Gastrocnemius medialis (tissue), 4 donors: ENCODE data around the gene MUC5B. TPM values are rescaled to one million over a fixed set of nuclear protein-coding genes. Genes with fewer than 3 reads are reported as not detected.

Experiments used
- ATAC-seq, 2 donors: fragments of 150-250 bp; one replicate each; pipeline ENCODE4 v1.9.1; 2016
- DNase-seq, 2 donors: peaks; one replicate each; pipeline ENCODE4 v3.0.0-alpha.2; 2019
- H3K27ac ChIP-seq, 4 donors: fragments of 200-600 bp; sonication (generic); 1 replicate in 1 of 4; 2 replicates in 3 of 4; pipeline ENCODE4 v1.5.1; 2016 to 2018; ENCODE audit warnings: mild to moderate bottlenecking in 2 of 4, moderate library complexity in 1 of 4
- H3K27me3 ChIP-seq, 3 donors: fragments of 200-600 bp; sonication (generic) in 2 of 3; 1 replicate in 1 of 3; 2 replicates in 2 of 3; pipeline versions ENCODE4 v1.5.1 to v1.6.0; 2016 to 2019; ENCODE audit warnings: mild to moderate bottlenecking in 1 of 3, moderate library complexity in 1 of 3
- H3K36me3 ChIP-seq, 2 donors: fragments of 200-600 bp; sonication (generic) in 1 of 2; one replicate each; pipeline ENCODE4 v1.5.1; 2017 to 2018
- H3K4me1 ChIP-seq, 2 donors: fragments of 200-600 bp; sonication (generic) in 1 of 2; one replicate each; pipeline ENCODE4 v1.5.1; 2016 to 2017; ENCODE audit warnings: mild to moderate bottlenecking in 2 of 2
- H3K4me3 ChIP-seq, 4 donors: fragments of 200-600 bp; sonication (generic) in 3 of 4; 1 replicate in 1 of 4; 2 replicates in 3 of 4; pipeline ENCODE4 v1.5.1; 2016 to 2019; ENCODE audit warnings: mild to moderate bottlenecking in 2 of 4
- H3K9me3 ChIP-seq, 3 donors: fragments of 200-600 bp; sonication (generic) in 2 of 3; 1 replicate in 1 of 3; 2 replicates in 2 of 3; pipeline ENCODE4 v1.5.1; 2016 to 2019
- CTCF ChIP-seq, 5 experiments: fragments of 450-650 bp in 3 of 5; fragments of 200-600 bp in 2 of 5; sonication (generic) in 2 of 5; IDR thresholded peaks in 4 of 5; conservative IDR thresholded peaks in 1 of 5; 1 replicate in 4 of 5; 2 replicates in 1 of 5; pipeline ENCODE4 v1.5.1; 2016 to 2019; ENCODE audit warnings: antibody characterized with exemption in 5 of 5, mild to moderate bottlenecking in 3 of 5, moderate library complexity in 3 of 5
- POLR2A ChIP-seq, 2 donors: fragments of 450-650 bp; IDR thresholded peaks; one replicate each; pipeline ENCODE4 v1.6.1; 2017; ENCODE audit warnings: antibody characterized with exemption in 2 of 2, mild to moderate bottlenecking in 2 of 2, moderate library complexity in 2 of 2
- in situ Hi-C, 4 donors: fragments of 200-750 bp; cut with MboI; loops; one replicate each; pipeline versions ENCODE4 v1.15.0 to v1.8.0; 2017; ENCODE audit warnings: low sequenced_read_pairs in 4 of 4
- intact Hi-C: fragments of 100-400 bp; cut with DNase I; formaldehyde crosslinking; loops from one replicate; pipeline ENCODE4 v1.15.1; 2023; ENCODE audit warnings: low total_unique reads
- total RNA-seq, 4 donors: library from RNA; depleted of rRNA; stranded (reverse); fragments of >200 nt; gene quantifications; one replicate each; pipeline versions ENCODE4 v1.1.0 to v1.2.3, GENCODE V29; 2016

Gene MUC5B
- total RNA-seq, 4 donors from 2014 or later: 0.17 TPM; not detected in 3

GRCh38 chr11:1219834-1220815 is 2.7 kb upstream of the MUC5B start:
- Histone ChIP-seq H3K36me3 (no peaks in the 10 kb centered on the region), H3K9me3 (no peaks in the 10 kb centered on the region), H3K4me1 (no peaks in the 10 kb centered on the region), H3K4me3 (no peak overlapping the region), H3K27ac (no peak overlapping the region), H3K27me3 (peaks cover 43 to 64% (median 47%) of the 10 kb centered on the region in 3 donors)
- DNase-seq (no peak), ATAC-seq (no peak)
- TF ChIP-seq CTCF (IDR thresholded peaks at IDR 0.05 in 4 of 5, conservative IDR thresholded peaks at IDR 0.05 in 1 of 5) (no peak), POLR2A (IDR thresholded peaks at IDR 0.05) (no peak)
- intact Hi-C loops (no loop called here), in situ Hi-C loops (loop anchor here in 3 of 4 donors (25.0 kb wide), 1 partner anchor 292 kb away; no protein-coding TSS in a partner anchor)

- no peaks in the 10 kb centered on the region for H3K4me1 ChIP-seq
- no peak overlapping the region for H3K27ac ChIP-seq
- peaks cover 43 to 64% (median 47%) of the 10 kb centered on the region in 3 donors for H3K27me3 ChIP-seq
- DNase-seq (no peak), ATAC-seq (no peak)
- in situ Hi-C loops: loop anchor here in 3 of 4 donors (25.0 kb wide), 1 partner anchor 291 kb away; no protein-coding TSS in a partner anchor
- TF ChIP-seq CTCF (IDR thresholded peaks at IDR 0.05 in 4 of 5, conservative IDR thresholded peaks at IDR 0.05 in 1 of 5): no peak
- no peak for TF ChIP-seq POLR2A (IDR thresholded peaks at IDR 0.05)
- intact Hi-C loops: no loop called here
- H3K9me3 ChIP-seq: no peaks in the 10 kb centered on the region
- no peak overlapping the region for H3K4me3 ChIP-seq
- H3K36me3 ChIP-seq: no peaks in the 10 kb centered on the region
These were observed 1.7 kb upstream of the MUC5B start for GRCh38 chr11:1220941-1221721.

- TF ChIP-seq CTCF (IDR thresholded peaks at IDR 0.05 in 4 of 5, conservative IDR thresholded peaks at IDR 0.05 in 1 of 5): no peak
- TF ChIP-seq POLR2A (IDR thresholded peaks at IDR 0.05): no peak
- Histone ChIP-seq H3K27ac (no peak overlapping the region), H3K36me3 (no peaks in the 10 kb centered on the region), H3K4me1 (no peaks in the 10 kb centered on the region), H3K4me3 (no peak overlapping the region), H3K27me3 (peaks cover 43 to 62% (median 47%) of the 10 kb centered on the region in 3 donors), H3K9me3 (no peaks in the 10 kb centered on the region)
- DNase-seq: no peak
- in situ Hi-C loops (loop anchor here in 3 of 4 donors (25.0 kb wide), 1 partner anchor 290 kb away; no protein-coding TSS in a partner anchor), intact Hi-C loops (no loop called here)
- no peak for ATAC-seq
These were observed 986 bp upstream of the MUC5B start for GRCh38 chr11:1221848-1222311.

- H3K4me1 ChIP-seq: no peaks in the 10 kb centered on the region
- TF ChIP-seq POLR2A (IDR thresholded peaks at IDR 0.05) (no peak), CTCF (IDR thresholded peaks at IDR 0.05 in 4 of 5, conservative IDR thresholded peaks at IDR 0.05 in 1 of 5) (no peak)
- H3K36me3 ChIP-seq: no peaks in the 10 kb centered on the region
- H3K27me3 ChIP-seq: peaks cover 38 to 62% (median 47%) of the 10 kb centered on the region in 3 donors
- H3K4me3 ChIP-seq: no peak overlapping the region
- no peak for ATAC-seq
- H3K27ac ChIP-seq: no peak overlapping the region
- DNase-seq: no peak
- intact Hi-C loops: no loop called here
- in situ Hi-C loops: loop anchor here in 3 of 4 donors (25.0 kb wide), 1 partner anchor 289 kb away; no protein-coding TSS in a partner anchor
- H3K9me3 ChIP-seq: no peaks in the 10 kb centered on the region
These were observed 662 bp downstream of the MUC5B start for GRCh38 chr11:1223346-1224110.
